HFF-Myc (cell line): ENCODE data around the gene FAM204A.

Experiments used
- DNase-seq: peaks from one replicate; pipeline ENCODE4 v3.0.0-alpha.2; 2011; ENCODE audit warnings: low read depth; ENCODE audit errors: extremely low read depth
- H3K4me3 ChIP-seq: replicated peaks from 2 replicates; pipeline ENCODE4 v1.5.1; 2011; ENCODE audit warnings: low read depth, mild to moderate bottlenecking, control low read depth, low read length
- CTCF ChIP-seq: IDR thresholded peaks from 2 replicates; pipeline ENCODE4 v1.5.1; 2012; ENCODE audit warnings: mild to moderate bottlenecking, low read depth, low read length, control low read depth; ENCODE audit errors: missing control alignments

Gene FAM204A

GRCh38 chr10:118307859-118308258 lies 34.3 kb downstream of the FAM204A start:
- no peak for TF ChIP-seq CTCF
- no peak overlapping the region for H3K4me3 ChIP-seq
- no peak for DNase-seq

- no peak overlapping the region for H3K4me3 ChIP-seq
- no peak for DNase-seq
- no peak for TF ChIP-seq CTCF
Observed at GRCh38 chr10:118307220-118307619, 34.9 kb downstream of the FAM204A start.

- H3K4me3 ChIP-seq, result no peak overlapping the region
- DNase-seq, result no peak
- no peak for TF ChIP-seq CTCF
Observed at GRCh38 chr10:118305730-118306129, 36.4 kb downstream of the FAM204A start.

- no peak for DNase-seq
Observed at GRCh38 chr10:118304521-118304920, 37.6 kb downstream of the FAM204A start.

GRCh38 chr10:118301211-118301610 lies 40.9 kb downstream of the FAM204A start:
- no peak overlapping the region for H3K4me3 ChIP-seq
- no peak for DNase-seq
- TF ChIP-seq CTCF, result no peak

More at GRCh38 chr10:118304521-118304920, 37.6 kb downstream of the FAM204A start:
- H3K4me3 ChIP-seq, result no peak overlapping the region
- TF ChIP-seq CTCF, result no peak

- no peak overlapping the region for H3K4me3 ChIP-seq
- no peak for DNase-seq
- no peak for TF ChIP-seq CTCF
Observed at GRCh38 chr10:118300320-118300719, 41.8 kb downstream of the FAM204A start.

- no peak for TF ChIP-seq CTCF
- no peak for DNase-seq
Observed at GRCh38 chr10:118298787-118299186, 43.3 kb downstream of the FAM204A start.

More at GRCh38 chr10:118298787-118299186, 43.3 kb downstream of the FAM204A start:
- no peak overlapping the region for H3K4me3 ChIP-seq
